GM03348 (cell line): ENCODE measurements around the gene SAMD4B.

Experiments used
- DNase-seq: peaks from one replicate; pipeline ENCODE4 v3.0.0; 2012; ENCODE audit warnings: low spot score

SAMD4B gene

DNA sequence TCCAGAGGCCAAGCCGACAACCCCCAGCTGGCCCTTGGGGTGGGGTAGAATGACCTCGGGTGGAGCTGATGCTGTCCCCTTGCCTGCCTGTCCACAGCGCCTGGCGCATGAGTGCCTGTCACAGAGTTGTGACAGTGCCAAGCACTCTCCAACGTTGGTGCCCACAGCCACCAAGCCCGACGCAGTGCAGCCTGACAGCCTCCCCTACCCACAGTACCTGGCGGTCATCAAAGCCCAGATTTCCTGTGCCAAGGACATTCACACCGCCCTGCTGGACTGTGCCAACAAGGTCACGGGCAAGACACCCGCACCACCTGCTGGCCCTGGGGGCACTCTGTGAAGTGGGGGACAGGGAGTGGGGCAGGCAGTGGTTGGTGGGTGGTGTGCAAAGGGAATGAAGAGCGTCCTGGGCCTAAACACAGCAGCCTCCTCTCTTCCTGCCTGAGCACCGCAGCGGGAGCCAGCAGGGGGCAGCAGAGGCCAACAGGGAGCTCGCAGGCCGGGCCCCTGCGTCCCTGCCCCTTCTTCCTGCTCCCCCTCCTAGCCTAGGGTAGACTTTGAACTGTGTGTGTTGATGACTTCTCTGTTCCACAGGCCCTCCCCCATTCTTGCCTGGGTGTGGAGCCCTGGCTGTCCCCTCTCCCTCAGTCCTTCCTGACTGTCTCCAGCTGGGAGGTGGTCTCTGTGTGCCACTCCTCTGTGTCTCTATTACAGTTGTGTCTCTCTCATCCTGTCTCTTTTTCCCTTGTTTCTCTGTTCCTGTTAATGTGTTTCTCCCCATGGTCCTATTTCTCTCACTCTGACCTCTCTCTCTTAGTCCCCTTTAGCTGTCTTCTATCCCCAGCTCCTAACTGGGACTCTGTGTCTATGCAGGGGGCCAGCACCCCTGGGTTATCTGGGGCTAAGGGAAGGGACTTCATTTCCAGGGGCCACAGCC is 55.4 kb downstream of the SAMD4B start:
- peak; percentile 91 for DNase-seq

DNA sequence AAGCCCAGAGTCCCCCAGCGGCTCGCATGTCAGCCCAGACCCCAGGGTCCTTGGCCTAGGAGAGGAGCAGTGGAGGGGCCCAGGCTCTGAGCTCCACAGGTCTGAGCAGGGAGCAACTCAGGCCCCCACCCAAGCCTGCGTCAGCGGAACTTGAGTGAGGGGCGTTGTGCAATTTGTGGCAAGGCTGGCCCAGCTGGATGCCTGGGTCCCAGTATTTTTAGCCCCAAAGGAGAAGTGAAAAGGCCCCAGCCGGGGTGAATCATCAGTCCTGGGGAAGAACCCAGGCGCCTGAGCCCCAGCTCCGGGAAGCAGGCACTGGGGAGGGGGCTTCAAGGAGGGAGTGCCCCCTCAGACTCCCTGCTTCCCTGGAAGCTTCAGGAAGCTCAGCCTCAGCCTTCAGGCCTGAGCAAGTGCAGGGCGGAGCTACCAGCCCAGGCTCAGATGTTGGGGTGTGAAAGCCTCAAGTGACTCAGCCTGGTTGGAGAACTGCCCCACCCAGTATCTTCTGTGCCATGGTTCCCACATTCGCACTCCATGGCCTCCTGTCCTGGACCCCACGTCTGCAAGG is 56.2 kb downstream of the SAMD4B start:
- peak; percentile 76 for DNase-seq

DNA sequence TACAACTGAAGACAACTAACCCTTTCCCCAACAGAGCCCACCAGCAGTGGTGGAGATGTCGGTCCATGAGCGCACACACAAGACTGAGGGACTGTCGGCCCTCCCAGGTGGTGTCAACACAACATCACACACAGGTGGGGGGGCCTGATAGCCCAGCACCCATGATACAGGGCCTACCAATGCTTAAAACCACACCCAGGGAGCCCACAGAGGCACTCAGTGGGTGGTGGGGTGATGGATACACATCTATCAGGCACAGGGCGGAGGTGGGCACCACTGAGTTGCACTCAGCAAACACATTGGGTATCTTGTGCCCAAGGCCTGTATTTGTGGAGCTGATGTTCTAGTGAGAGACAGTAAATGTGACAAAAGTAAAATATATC is 57.4 kb downstream of the SAMD4B start:
- DNase-seq, result no peak

GRCh38 chr19:39400061-39400460 is 57.8 kb downstream of the SAMD4B start:
- no peak for DNase-seq

- no peak for DNase-seq
Measured at GRCh38 chr19:39401070-39401548, 58.9 kb downstream of the SAMD4B start.

DNA sequence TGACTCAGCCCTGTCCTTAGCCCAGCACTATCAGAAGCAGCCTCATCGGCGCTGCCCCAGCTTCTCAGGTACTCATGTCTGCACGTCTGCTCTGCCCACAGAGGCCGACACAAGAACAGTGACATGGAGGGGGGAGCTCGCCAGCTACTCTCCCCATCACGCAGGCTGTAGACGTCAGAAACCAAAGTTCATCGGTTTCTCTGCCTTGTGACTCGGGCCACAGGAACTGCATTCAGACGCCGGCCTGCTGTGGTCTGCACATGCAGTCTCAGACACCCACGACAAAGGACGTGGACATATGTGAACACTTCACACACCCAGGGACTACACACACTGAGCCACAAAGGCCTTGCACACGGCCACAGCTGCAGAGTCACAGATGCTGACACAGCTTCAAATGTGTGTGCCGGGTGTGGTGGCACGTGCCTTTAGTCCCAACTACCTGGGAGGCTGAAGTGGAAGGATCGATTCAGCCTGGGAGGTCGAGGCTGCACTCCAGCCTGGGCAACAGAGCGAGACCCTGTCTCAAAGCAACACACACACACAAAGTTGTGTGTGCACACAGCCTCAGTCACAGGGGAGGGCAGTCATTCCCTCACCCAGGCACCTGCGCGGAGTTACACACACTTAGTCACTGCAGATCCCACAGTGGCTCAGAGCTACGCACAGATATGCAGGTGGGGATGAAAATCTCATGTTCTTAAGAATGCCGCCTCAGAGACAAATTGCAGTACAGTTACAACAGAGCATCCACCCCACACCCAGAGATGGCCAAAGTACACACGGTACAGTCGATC is 59.5 kb downstream of the SAMD4B start:
- DNase-seq, result no peak

DNA sequence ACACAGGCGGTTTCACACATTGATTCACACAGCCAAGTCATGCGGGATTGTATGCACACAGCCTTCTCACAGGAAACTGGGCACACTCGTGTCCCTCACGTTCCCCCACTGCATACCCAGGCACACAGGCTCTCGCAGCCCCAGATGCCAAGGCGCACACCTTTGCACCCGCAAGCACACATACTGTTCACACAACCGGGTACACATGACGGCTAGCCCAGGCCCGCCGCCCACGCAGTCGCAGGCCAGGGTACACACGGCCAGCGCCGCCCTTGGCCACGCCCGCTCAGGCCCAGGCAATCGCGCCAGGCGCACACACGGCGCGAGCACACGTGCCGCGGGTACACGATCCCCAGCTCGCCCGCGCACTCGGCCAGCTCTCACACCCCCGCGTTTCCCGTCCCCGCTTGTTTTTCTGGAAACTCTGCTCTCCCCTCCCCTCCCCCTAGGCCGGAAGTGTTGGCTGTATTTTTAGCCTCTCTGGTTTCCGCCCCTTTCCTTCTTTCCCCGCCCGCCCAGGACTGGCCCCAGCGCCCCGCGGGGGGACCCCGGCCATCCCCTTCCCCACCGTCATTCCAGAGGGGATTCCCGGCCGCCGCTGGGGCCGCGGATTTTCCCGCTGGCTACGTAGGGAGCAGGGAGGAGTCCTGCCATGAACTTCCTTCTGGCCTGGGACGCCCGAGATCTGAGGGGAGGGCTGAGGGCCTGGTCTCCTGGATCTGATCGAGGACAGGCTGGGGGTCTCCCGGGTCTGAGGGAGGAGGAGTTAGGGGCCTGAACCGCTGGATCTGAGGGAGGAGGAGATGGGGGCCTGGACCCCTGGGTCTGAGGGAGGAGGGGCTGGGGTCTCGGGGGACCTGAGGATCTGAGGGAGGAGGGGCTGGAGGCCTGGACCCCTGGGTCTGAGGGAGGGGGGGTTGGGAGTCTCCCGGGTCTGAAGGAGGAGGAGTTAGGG is 60.4 kb downstream of the SAMD4B start:
- peak; percentile 85 for DNase-seq

DNA sequence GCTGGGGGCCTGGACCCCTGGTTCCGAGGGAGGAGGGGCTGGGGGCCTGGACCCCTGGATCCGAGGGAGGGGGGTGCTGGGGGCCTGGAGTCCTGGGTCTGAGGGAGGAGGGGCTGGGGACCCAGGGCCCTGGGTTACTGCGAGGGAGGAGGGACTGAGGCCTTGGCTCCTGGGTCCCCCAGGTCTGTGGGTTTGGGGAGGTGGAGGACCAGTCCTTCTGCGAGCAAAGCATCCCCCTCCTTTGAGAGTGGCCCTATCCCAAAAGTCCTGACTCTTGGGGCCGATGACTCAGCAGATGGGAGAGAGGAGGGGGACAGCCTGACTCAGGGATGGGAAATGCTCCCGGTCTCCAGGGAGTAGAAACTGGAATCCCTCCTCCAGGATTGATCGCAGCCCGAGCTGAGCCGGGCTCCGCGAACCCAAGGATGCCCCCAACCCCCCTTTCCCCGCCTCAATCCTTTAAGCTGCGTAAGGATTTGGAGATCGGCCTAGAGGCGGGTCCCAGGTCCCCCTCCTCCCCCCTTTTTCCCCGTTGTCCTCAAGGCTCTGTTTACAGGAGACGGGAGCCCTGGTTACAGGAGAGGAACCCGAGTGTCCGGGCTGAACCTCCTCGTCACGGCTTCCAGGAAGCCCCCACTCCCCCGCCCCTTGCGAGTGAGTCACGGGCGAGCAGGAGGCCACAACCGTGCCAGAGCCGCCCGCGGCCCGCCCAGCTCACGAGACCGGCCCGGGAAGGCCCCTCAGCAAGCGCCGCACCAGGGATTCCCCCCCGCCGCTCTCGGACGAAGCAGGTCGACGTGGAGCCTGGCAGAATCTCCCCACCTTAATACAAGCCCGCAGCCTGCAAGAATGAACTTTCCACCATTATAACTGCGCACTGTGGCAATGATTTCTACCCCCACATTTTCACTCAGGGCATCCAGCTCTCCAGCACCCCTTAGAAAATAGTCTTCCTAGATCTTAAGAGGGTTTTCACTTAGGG is 61.4 kb downstream of the SAMD4B start:
- peak; percentile 92 for DNase-seq

DNA sequence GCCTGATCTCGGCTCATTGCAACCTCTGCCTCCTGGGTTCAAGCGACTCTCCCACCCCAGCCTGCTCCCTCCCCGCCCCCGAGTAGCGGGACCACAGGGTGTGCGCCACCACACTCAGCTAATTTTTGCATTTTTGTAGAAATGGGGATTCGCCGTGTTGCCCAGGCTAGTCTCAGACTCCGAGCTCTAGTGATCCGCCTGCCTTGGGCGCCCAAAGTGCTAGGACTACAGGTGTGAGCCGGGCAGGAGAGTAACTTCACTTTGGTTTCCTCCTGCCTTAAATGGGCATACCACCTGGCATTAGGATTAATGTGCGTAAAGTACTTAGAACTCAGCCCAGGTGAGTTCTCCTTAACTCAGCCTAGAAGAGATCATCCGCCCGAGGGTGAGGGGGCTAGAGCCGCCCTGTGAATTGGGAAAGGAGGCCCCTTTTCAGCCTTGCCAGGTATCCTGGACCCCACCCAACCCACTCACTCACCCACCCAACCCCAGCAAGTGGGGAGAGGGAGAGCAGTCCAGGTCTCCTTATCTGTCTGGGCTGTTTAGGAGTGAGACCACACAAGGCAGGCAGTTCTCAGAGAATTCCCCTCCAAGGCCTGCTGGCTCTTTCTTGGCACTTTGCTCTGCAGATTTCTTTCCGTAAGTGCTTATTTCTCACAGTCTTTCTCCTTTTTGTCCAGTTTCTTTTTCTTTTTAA is 63.2 kb downstream of the SAMD4B start:
- DNase-seq, result no peak

- no peak for DNase-seq
Measured at GRCh38 chr19:39405958-39406655, 63.9 kb downstream of the SAMD4B start.

- peak; percentile 93 for DNase-seq
Measured at GRCh38 chr19:39406656-39407409, 64.6 kb downstream of the SAMD4B start, which contains the start of gene ZFP36. Gene ZFP36, plus strand, starts transcription at chr19:39406847. Its CDS starts 58 bp downstream, at chr19:39406905.

- DNase-seq, result no peak
Measured at GRCh38 chr19:39407410-39407659, 65.1 kb downstream of the SAMD4B start.

DNA sequence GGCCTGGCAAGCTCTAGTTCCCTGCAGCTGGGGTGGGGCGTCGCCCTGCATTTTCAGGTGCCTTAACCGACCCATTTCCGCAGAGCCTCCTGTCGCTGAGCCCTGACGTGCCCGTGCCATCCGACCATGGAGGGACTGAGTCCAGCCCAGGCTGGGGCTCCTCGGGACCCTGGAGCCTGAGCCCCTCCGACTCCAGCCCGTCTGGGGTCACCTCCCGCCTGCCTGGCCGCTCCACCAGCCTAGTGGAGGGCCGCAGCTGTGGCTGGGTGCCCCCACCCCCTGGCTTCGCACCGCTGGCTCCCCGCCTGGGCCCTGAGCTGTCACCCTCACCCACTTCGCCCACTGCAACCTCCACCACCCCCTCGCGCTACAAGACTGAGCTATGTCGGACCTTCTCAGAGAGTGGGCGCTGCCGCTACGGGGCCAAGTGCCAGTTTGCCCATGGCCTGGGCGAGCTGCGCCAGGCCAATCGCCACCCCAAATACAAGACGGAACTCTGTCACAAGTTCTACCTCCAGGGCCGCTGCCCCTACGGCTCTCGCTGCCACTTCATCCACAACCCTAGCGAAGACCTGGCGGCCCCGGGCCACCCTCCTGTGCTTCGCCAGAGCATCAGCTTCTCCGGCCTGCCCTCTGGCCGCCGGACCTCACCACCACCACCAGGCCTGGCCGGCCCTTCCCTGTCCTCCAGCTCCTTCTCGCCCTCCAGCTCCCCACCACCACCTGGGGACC is 65.6 kb downstream of the SAMD4B start:
- DNase-seq, result peak; percentile 30

DNA sequence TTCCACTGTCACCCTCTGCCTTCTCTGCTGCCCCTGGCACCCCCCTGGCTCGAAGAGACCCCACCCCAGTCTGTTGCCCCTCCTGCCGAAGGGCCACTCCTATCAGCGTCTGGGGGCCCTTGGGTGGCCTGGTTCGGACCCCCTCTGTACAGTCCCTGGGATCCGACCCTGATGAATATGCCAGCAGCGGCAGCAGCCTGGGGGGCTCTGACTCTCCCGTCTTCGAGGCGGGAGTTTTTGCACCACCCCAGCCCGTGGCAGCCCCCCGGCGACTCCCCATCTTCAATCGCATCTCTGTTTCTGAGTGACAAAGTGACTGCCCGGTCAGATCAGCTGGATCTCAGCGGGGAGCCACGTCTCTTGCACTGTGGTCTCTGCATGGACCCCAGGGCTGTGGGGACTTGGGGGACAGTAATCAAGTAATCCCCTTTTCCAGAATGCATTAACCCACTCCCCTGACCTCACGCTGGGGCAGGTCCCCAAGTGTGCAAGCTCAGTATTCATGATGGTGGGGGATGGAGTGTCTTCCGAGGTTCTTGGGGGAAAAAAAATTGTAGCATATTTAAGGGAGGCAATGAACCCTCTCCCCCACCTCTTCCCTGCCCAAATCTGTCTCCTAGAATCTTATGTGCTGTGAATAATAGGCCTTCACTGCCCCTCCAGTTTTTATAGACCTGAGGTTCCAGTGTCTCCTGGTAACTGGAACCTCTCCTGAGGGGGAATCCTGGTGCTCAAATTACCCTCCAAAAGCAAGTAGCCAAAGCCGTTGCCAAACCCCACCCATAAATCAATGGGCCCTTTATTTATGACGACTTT is 66.4 kb downstream of the SAMD4B start:
- no peak for DNase-seq

GRCh38 chr19:39409208-39410016 is 67.2 kb downstream of the SAMD4B start:
- peak; percentile 89 for DNase-seq
